Peyer's patch (tissue), 4 donors: Measurements from ENCODE around the gene CEMIP2. TPM values are rescaled to one million over a fixed set of nuclear protein-coding genes. Genes with fewer than 3 reads are reported as not detected.
A peak's percentile ranks its signal among the peaks of the same experiment; 100 is the strongest.

Source experiments
- DNase-seq, 3 donors: peaks; one replicate each; pipeline ENCODE4 v3.0.0-alpha.2; 2017 to 2019
- H3K27ac ChIP-seq, 4 donors: fragments of 200-600 bp; sonication (generic); one replicate each; pipeline ENCODE4 v1.5.1; 2016 to 2019
- H3K27me3 ChIP-seq, 2 donors: fragments of 200-600 bp; sonication (generic); one replicate each; pipeline ENCODE4 v1.5.1; 2019
- H3K36me3 ChIP-seq, 3 donors: fragments of 200-600 bp; sonication (generic); one replicate each; pipeline ENCODE4 v1.5.1; 2016 to 2019
- H3K4me1 ChIP-seq, 4 donors: fragments of 200-600 bp; sonication (generic); one replicate each; pipeline ENCODE4 v1.5.1; 2016 to 2019
- H3K4me3 ChIP-seq, 4 donors: fragments of 200-600 bp; sonication (generic); 1 replicate in 3 of 4; 2 replicates in 1 of 4; pipeline ENCODE4 v1.5.1; 2016 to 2019; ENCODE audit warnings: mild to moderate bottlenecking in 1 of 4
- H3K9me3 ChIP-seq, 4 donors: fragments of 200-600 bp; sonication (generic); one replicate each; pipeline ENCODE4 v1.5.1; 2016 to 2019; ENCODE audit warnings: mild to moderate bottlenecking in 1 of 4
- CTCF ChIP-seq, 6 experiments: fragments of 450-650 bp in 4 of 6; fragments of 200-600 bp in 2 of 6; sonication (generic) in 1 of 6; IDR thresholded peaks; one replicate each; pipeline ENCODE4 v1.5.1; 2017 to 2019; ENCODE audit warnings: antibody characterized with exemption in 6 of 6, mild to moderate bottlenecking in 3 of 6, moderate library complexity in 1 of 6
- POLR2A ChIP-seq, 2 donors: fragments of 450-650 bp; IDR thresholded peaks; one replicate each; pipeline ENCODE4 v1.5.1; 2017; ENCODE audit warnings: antibody characterized with exemption in 2 of 2, mild to moderate bottlenecking in 2 of 2, moderate library complexity in 2 of 2
- total RNA-seq, 4 donors: library from RNA; depleted of rRNA; stranded (reverse); fragments of >200 nt; gene quantifications; one replicate each; pipeline ENCODE4 v1.1.0, GENCODE V29; 2016

CEMIP2 gene
- total RNA-seq, 4 donors from 2014 or later = 79.2 to 243 (median 215) TPM

GRCh38 chr9:71783120-71783523, 14.8 kb upstream of the CEMIP2 start:
- Histone ChIP-seq H3K36me3 (no peaks in the 10 kb centered on the region), H3K27ac (peak overlapping the region; percentile 73 to 82 (median 74)), H3K27me3 (no peaks in the 10 kb centered on the region), H3K4me1 (peaks cover 0 to 9% (median 0%) of the 10 kb centered on the region in 4 donors), H3K9me3 (no peaks in the 10 kb centered on the region), H3K4me3 (no peak overlapping the region)
- peak; percentile 70 to 93 (median 88) for DNase-seq
- TF ChIP-seq POLR2A (IDR thresholded peaks at IDR 0.05) (peak in 1 of 2 donors; percentile 16), CTCF (IDR thresholded peaks at IDR 0.05) (peak in 1 of 6 experiments; percentile 27)

GRCh38 chr9:71781391-71781790, 13.1 kb upstream of the CEMIP2 start:
- no peaks in the 10 kb centered on the region for H3K36me3 ChIP-seq
- H3K4me3 ChIP-seq = no peak overlapping the region
- H3K9me3 ChIP-seq = no peaks in the 10 kb centered on the region
- H3K27ac ChIP-seq = peak overlapping the region in 1 of 4 donors; percentile 75
- no peaks in the 10 kb centered on the region for H3K27me3 ChIP-seq
- no peak for DNase-seq
- TF ChIP-seq CTCF (IDR thresholded peaks at IDR 0.05) = no peak
- TF ChIP-seq POLR2A (IDR thresholded peaks at IDR 0.05) = no peak
- H3K4me1 ChIP-seq = peaks cover 0 to 9% (median 0%) of the 10 kb centered on the region in 4 donors

- DNase-seq = no peak
- no peaks in the 10 kb centered on the region for H3K9me3 ChIP-seq
- peaks cover 0 to 9% (median 0%) of the 10 kb centered on the region in 4 donors for H3K4me1 ChIP-seq
- no peak overlapping the region for H3K4me3 ChIP-seq
- TF ChIP-seq CTCF (IDR thresholded peaks at IDR 0.05) (no peak), POLR2A (IDR thresholded peaks at IDR 0.05) (no peak)
- H3K36me3 ChIP-seq = no peaks in the 10 kb centered on the region
- H3K27ac ChIP-seq = peak overlapping the region in 1 of 4 donors; percentile 75
- H3K27me3 ChIP-seq = no peaks in the 10 kb centered on the region
These were observed 12.6 kb upstream of the CEMIP2 start for GRCh38 chr9:71780953-71781352.

GRCh38 chr9:71778085-71778484, 9.8 kb upstream of the CEMIP2 start:
- H3K4me3 ChIP-seq = no peak overlapping the region
- no peaks in the 10 kb centered on the region for H3K27me3 ChIP-seq
- H3K27ac ChIP-seq = no peak overlapping the region
- H3K9me3 ChIP-seq = no peaks in the 10 kb centered on the region
- TF ChIP-seq POLR2A (IDR thresholded peaks at IDR 0.05) (no peak), CTCF (IDR thresholded peaks at IDR 0.05) (no peak)
- H3K36me3 ChIP-seq = no peaks in the 10 kb centered on the region
- DNase-seq = no peak
- H3K4me1 ChIP-seq = no peaks in the 10 kb centered on the region

GRCh38 chr9:71774920-71775319, 6.6 kb upstream of the CEMIP2 start:
- no peaks in the 10 kb centered on the region for H3K27me3 ChIP-seq
- no peak for TF ChIP-seq POLR2A (IDR thresholded peaks at IDR 0.05)
- no peak for TF ChIP-seq CTCF (IDR thresholded peaks at IDR 0.05)
- peaks cover 0 to 3% (median 1%) of the 10 kb centered on the region in 4 donors for H3K4me1 ChIP-seq
- no peaks in the 10 kb centered on the region for H3K9me3 ChIP-seq
- DNase-seq = no peak
- peak overlapping the region in 1 of 4 donors; percentile 35 for H3K27ac ChIP-seq
- H3K4me3 ChIP-seq = no peak overlapping the region
- no peaks in the 10 kb centered on the region for H3K36me3 ChIP-seq

GRCh38 chr9:71772726-71773125, 4.4 kb upstream of the CEMIP2 start:
- no peaks in the 10 kb centered on the region for H3K27me3 ChIP-seq
- no peaks in the 10 kb centered on the region for H3K9me3 ChIP-seq
- no peaks in the 10 kb centered on the region for H3K36me3 ChIP-seq
- no peak overlapping the region for H3K27ac ChIP-seq
- no peak overlapping the region for H3K4me3 ChIP-seq
- TF ChIP-seq POLR2A (IDR thresholded peaks at IDR 0.05) (no peak), CTCF (IDR thresholded peaks at IDR 0.05) (no peak)
- DNase-seq = no peak
- peaks cover 0 to 12% (median 3%) of the 10 kb centered on the region in 4 donors for H3K4me1 ChIP-seq
